CD1c-positive myeloid dendritic cell (primary cell): Measurements from ENCODE around the gene CCDC57.

Experiments used
- DNase-seq: peaks from one replicate; pipeline ENCODE4 v3.0.0-alpha.2; 2016; ENCODE audit errors: extremely low spot score

The CCDC57 gene

GRCh38 chr17:82081966-82082365, 130.7 kb downstream of the CCDC57 start:
- DNase-seq: no peak

- no peak for DNase-seq
These were observed 131.1 kb downstream of the CCDC57 start for GRCh38 chr17:82081546-82081945.

GRCh38 chr17:82080789-82081464, 131.7 kb downstream of the CCDC57 start:
- no peak for DNase-seq

- DNase-seq: no peak
These were observed 132.4 kb downstream of the CCDC57 start for GRCh38 chr17:82080048-82080788.

- DNase-seq: no peak
These were observed 133.5 kb downstream of the CCDC57 start for GRCh38 chr17:82079001-82079677.

GRCh38 chr17:82078433-82078832, 134.2 kb downstream of the CCDC57 start:
- no peak for DNase-seq

- DNase-seq: no peak
These were observed 134.9 kb downstream of the CCDC57 start for GRCh38 chr17:82077617-82078358.

- DNase-seq: no peak
These were observed 135.7 kb downstream of the CCDC57 start for GRCh38 chr17:82076785-82077591.

GRCh38 chr17:82076018-82076784, 136.4 kb downstream of the CCDC57 start:
- DNase-seq: no peak

- no peak for DNase-seq
These were observed 139.2 kb downstream of the CCDC57 start for GRCh38 chr17:82073446-82073845.

- DNase-seq: no peak
These were observed 139.8 kb downstream of the CCDC57 start for GRCh38 chr17:82072827-82073226.

- no peak for DNase-seq
These were observed 142.0 kb downstream of the CCDC57 start for GRCh38 chr17:82070611-82071010.

GRCh38 chr17:82065638-82066303, 146.9 kb downstream of the CCDC57 start, which contains the start of gene DUS1L:
TSS of gene DUS1L (minus strand) at chr17:82065804. CDS start at chr17:82065059, 745 bp downstream.
- peak; percentile 82 for DNase-seq

- DNase-seq: peak; percentile 46
These were observed 147.4 kb downstream of the CCDC57 start for GRCh38 chr17:82065193-82065637.

- DNase-seq: no peak
These were observed 148.0 kb downstream of the CCDC57 start for GRCh38 chr17:82064433-82065192.

- DNase-seq: no peak
These were observed 148.9 kb downstream of the CCDC57 start for GRCh38 chr17:82063424-82064415.

GRCh38 chr17:82062984-82063368, 149.7 kb downstream of the CCDC57 start:
- DNase-seq: no peak
